Frontal cortex (tissue), 4 donors: ENCODE data around the gene TK2. TPM values are rescaled to one million over a fixed set of nuclear protein-coding genes. Genes with fewer than 3 reads are reported as not detected.
"Not testable (repeated sequence)": the region's sequence is repeated elsewhere in the genome, so short reads cannot be mapped to it uniquely, and the experiment has no call there.

Experiments used
- DNase-seq, 2 donors: peaks; one replicate each; pipeline ENCODE4 v3.0.0; 2012; ENCODE audit warnings: low spot score in 2 of 2
- FAIRE-seq: peaks from 2 replicates; lab custom pipeline; 2012; peaks lifted over from hg19 to GRCh38; lab: Jason Lieb, UNC
- total RNA-seq: library from RNA; depleted of rRNA; stranded (reverse); fragments of >200 nt; gene quantifications from one replicate; pipeline ENCODE4 v1.2.3, GENCODE V29; 2014
- donor health status: control.
- donor health status: control.
- donor health status: control.

The TK2 gene
- total RNA-seq, 1 donor from 2014 or later = 20.0 TPM

DNA sequence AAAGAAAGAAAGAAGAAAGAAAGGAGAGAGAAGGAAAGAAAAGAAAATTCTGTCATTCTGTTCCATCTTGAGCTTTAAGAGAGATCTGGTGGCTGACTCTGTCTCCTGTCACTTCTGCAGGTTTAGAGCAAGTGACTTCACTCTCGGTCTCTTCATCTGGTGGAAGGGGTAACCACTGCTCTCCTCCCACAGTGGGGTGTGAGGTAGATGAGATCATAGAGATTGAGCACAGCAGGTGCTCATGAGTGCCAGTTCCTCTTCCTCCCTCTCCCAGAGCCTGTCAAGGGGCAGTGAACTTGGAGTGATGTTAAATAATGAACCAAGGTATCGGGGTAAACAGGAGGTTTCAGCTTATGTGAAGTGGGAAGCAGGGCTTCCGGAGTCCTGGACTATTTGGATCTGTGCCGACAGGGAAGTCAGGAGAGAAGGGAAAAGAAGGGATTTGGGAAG is 75.1 kb downstream of the TK2 start:
- FAIRE-seq = no peak
- DNase-seq = no peak

DNA sequence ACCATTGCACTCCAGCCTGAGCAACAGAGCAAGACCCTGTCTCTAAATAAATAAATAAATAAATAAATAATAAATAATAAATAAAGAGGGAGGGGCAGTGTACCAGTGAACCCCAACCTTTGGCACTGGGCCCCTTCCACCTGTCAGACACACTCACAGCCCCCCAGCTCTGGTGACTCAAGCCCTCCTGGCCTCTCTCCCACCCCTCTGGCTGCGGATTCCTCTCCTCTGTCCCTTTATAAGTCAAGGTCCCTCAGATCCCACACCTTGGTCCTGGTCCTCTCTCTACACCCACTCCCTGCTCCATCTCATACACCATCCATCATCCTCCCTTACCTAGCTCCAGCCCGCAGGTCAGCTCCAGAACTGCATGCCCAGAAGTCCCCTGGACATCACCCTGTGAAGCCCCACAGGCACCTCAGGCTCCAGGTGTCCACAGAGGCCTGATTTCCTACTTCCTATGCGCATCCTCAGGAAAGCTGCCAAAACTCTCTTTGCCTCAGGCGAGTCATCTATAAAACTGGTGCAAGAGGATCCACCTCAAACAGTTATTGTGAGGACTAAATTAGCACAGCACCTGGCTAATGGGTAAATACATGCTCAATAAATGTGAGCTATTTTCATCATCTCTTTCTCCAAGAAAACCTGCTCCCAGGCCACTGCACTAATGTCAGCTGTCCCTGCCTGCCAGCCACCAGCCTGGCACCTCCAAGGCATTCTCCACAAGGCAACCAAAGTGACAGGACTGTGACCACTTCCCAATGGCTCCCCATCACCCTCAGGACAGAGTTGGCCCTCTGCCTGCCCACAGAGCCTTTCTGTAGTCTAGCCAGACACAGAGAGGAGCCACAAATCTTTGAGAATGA is 76.0 kb downstream of the TK2 start:
- DNase-seq = no peak
- FAIRE-seq = no peak

DNA sequence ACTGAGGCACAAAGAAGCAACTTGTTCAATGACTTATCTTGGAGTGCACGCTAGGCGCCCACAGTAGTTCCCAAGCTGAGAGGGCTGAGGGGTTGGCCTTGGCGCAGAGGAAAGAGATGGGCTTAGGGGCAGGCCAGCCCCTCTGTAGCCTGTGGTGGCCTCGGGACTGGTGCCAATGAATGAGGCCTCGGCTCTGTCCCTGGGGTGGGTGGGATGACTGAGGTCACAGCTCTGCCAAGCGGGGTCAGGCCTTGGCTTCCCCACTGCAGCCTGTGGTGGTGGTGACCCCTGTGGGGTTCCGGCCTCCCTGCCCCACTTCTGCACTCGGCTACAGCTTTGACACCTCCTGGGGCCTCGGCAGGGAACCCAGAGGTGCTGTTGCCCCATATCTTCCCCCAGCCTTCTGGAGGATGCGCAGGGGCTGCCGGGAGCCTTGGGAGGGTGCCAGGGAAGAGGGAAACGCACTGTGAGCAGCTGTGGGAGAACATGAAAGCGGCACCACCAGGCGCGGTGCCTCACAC is 76.8 kb downstream of the TK2 start:
- no peak for DNase-seq
- no peak for FAIRE-seq

DNA sequence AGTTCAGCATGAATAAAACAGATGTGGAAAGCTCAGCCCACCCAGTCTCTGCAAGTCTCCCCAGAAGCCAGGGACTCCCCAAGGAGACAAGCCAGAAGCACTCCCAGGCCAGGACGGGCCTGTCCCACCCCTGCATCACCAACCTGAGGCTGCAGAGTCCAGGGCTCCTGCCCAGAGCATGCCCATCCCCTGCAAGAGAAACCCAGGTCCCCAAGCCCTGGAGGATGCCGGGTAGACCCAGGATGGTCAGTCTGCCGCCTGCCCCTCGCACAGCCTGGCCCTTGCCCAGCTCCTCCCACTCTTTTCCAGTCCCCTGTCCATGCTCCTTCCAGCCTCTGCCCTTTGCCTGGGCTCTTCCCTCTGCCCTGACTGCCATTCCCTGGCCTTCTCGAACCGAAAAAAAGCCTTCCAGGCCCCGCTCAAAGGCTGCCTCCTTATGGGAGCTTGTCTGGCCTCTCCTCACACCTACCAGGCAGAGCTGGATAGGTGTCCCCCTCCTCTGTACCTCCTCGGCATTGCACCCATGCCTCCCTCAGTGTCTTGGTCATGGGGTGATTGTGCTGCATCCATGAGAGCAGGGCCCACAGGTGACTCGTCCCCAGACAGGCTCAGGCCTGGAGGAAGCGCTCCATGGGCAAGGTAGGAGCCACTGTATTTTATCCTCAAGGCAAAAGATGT is 78.1 kb downstream of the TK2 start:
- DNase-seq (no peak), FAIRE-seq (no peak)

DNA sequence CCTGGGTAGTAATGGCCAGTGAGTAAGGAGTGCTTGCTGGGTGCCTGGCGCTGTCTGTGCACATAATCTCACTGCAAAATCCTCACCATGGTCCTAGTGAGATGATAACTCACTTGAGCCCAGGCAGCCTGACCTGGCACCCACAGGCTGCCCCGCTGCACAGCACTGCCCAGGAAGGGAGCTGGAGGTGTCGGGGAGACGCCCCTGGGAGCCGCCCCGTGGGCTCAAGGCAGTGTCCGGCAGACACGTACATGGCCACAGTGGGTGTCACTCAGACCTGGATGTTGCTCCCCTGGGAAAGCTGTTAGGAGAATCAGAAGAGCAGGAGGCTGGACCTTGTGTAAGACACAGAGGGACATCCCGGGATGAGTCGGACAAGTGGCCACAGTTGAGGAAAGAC is 78.7 kb downstream of the TK2 start:
- FAIRE-seq (no peak), DNase-seq (no peak)

DNA sequence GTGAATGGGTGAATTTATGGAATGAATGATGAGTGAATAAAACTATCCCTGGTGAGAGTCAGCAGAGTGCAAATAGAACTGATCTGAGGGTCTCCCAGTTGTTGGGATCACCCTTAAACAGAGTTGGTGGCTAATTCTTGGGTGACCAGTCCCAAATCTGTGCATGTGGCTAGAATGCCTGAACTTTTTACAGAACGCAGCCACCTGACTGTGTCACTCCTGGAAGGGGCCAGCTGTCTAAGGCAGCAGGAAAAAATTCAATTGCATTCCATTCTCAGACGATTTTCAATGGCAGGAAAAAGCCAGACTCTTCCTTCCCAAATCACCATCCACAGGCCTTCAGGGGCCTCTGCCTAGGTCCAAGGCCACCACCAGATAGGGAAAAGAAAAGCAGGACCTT is 79.4 kb downstream of the TK2 start:
- no peak for FAIRE-seq
- DNase-seq = no peak

DNA sequence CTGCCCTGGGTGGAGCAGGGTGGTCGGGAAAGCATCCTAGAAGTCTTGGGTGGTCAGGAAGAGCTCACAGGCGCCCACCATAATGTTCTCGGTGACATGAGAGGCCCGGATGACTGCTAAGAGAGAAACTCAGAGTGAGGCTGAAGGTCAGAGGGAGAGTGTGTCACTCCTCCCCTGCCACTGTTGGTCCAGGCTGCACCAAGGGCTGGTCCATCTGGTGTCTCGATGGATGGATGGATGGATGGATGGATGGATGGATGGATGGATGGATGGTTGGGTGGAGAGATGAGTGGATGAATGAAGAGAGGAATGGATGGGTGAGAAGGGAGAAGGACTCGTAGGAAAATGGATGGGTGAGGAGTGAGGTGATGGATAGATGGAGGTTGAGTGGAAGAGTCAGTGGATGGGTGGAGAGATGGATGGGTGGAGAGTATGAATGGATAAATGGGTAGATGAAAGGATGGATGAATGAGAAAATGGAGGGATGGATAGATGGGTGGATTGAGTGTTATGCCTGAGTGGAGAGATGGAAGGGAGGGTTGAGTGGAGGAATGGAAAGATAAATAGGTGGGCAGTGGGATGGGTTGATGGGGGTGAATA is 79.9 kb downstream of the TK2 start:
- no peak for DNase-seq
- no peak for FAIRE-seq

DNA sequence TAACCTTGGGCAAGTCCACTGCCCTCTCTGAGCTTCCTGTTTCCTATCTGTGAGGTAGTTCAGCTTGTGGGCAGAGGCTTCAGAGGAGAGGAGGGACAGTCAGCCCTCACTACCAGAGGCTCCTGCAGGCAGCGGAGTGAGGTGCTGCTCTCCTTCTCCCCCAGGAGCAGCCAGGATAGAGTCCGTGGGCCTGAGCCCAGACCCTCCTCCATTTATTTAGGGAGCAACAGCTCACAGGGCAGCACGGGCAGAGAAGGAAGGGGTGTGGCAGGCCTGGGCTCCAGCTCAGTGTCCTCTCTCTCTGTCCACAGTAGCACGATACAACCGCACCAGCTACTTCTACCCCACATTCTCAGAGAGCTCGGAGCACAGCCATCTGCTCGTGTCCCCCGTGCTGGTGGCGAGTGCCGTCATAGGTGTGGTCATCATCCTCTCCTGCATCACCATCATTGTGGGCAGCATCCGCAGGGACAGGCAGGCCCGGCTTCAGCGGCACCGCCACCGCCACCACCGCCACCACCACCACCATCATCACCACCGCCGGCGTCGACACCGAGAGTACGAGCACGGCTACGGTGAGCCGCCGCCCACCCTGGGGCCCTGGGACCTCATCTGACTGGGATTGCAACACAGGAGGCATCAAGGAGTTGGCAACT is 80.5 kb downstream of the TK2 start:
- no peak for DNase-seq

DNA sequence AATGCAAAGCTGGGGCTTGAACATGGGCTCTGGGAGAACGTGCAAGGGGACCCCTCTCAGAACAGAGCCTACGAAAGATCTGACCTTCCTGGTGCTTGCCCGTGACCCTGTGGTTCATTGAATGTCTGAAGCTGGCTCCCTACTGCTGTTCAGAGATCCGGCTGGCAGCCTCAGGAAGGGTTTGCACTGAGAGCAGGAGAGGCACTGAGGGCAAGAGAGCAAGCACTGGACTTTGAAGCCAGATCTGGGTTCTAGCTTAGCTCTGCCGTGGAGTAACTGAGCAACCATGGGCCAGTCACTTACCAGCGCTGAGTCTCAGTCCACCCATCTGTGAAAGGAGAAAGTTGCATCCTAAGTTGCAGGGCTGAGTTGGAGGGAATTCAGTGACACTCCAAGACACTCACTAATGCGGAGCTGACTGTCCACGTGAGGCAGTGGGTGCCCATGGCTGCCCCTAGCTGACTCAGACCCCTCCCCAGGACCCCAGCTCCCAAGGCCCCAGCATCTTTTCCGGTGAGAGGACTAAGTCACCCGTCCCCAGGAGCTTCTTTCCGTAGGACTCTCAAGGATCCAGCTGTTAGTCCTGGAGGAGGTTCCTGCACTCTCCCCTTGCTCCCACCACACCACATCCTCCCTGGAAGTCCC is 81.5 kb downstream of the TK2 start:
- FAIRE-seq = no peak
- no peak for DNase-seq

More for the DNA sequence above, 80.5 kb downstream of the TK2 start:
- no peak for FAIRE-seq

DNA sequence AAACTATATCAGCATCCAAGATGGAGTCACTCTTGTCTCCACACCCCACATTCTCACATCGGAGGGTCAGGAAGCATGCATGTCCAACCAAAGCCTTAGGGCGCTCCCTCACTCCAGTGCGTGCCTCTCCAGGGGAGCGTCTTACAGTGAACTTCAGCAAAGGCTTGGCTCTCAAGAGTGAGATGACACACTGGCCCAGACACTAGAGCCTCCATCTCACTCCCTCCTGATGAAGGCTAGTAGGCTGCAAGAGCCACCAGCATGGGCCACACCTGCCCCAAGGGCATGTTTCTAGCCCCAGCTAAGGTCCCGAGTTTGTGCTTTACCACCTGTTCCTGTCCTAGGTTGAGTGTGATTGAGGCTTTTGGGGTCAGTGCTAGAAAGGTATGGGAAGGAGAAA is 82.3 kb downstream of the TK2 start:
- no peak for DNase-seq
- FAIRE-seq = no peak

DNA sequence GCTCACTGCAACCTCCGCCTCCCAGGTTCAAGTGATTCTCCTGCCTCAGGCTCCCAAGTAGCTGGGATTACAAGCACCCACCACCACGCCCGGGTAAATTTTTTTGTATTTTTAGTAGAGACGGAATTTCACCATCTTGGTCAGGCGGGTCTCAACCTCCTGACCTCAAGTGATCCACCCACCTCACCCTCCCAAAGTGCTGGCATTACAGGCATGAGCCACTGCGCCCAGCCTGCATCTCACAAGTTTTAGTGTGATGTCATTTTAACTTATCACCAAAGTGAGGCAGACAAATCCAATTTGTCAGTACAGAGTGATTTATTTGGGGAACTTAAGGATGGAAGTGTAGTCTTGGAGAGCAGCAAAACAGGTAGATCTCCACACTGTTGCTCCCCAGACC is 83.3 kb downstream of the TK2 start:
- FAIRE-seq, DNase-seq: not testable (repeated sequence)

DNA sequence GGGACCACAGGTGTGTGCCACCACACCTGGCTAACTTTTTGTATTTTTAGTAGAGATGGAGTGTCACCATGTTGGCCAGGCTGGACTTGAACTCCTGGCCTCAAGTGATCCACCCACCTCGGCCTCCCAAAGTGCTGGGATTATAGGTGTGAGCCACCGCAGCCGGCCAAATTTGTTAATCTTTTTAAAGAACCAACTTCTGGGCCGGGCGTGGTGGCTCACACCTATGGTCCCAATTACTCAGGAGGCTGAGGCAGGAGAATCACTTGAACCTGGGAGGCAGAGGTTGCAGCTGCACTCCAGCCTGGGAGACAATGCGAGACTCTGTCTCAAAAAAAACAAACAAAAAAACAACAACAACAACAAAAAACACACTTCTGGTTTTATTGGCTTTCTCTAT is 84.0 kb downstream of the TK2 start:
- not testable (repeated sequence) for DNase-seq, FAIRE-seq

DNA sequence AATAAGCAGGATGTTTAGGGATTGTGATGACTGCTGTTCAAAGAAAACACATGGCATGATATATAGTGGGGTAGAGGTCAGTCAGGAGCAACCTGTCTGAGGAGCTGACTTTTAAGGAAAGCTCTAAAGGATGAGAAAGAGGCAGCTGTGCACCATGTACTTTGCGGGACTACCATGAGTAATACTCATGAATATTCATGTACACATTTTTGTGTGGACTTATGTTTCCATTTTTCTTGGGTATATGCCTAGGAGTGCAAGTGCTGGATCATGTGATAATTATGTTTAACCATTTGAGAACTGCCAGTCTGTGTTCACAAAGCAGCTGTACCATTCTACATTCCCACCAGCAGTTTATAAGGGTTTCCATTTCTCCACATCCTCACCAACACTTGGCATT is 87.0 kb downstream of the TK2 start:
- DNase-seq (no peak), FAIRE-seq (no peak)

DNA sequence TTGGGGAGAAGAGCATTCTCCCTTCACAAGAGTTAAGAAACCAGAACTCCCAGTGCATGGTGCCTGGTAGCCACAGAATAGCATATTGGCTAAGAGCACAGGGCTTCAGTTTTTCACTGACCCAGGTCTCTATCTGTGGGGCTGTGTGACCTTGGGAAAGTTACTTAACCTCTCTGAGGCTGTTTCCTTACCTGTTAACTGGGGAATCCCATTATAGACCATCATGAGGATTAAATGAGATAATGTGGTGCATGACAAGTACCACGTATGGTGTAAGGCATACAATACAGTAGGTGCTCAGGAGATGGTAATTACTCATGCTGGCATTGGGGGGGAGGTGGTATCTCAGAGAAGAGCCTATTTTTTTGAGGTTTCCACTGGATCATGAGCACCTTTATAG is 89.2 kb downstream of the TK2 start:
- DNase-seq (no peak), FAIRE-seq (no peak)

DNA sequence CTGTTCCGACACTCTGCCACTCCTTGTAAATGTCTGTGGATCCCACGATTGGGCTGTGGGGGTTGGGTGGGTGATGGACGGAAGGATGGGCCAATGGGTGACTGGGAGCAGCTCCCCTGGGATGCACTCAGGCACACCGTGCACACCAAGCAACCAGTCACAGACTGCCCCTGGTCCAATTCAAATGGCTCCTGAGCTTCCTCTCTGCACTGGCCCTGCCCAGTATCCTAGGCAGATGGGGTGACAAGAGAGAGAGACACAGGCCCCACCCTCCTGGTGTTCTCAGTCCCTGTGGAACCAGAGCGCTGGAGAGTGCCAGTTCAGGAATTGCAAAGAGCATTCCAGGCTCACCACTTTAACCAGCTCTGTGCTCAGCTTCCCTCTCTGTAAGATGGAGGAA is 90.0 kb downstream of the TK2 start:
- no peak for FAIRE-seq
- DNase-seq = no peak

DNA sequence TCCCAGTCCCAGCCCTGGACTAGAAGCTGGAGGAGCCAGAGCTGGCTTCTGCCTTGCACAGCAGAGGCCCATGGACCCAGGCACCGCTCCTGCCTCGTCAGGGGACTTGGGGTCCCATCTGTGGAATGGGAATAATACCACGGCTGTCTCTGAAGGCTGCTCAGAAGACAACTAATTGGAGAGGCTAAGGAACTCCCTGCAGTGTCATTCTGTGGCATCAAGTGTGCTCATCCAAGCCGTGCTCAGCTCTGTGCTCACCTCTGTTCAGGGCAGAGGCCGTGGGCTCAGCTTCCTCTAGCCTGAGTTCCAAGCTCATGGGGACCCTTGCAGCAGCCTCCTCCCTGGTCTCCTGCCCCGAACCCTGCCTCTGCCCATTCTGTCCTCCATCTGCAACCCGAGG is 91.1 kb downstream of the TK2 start:
- FAIRE-seq = no peak
- no peak for DNase-seq

DNA sequence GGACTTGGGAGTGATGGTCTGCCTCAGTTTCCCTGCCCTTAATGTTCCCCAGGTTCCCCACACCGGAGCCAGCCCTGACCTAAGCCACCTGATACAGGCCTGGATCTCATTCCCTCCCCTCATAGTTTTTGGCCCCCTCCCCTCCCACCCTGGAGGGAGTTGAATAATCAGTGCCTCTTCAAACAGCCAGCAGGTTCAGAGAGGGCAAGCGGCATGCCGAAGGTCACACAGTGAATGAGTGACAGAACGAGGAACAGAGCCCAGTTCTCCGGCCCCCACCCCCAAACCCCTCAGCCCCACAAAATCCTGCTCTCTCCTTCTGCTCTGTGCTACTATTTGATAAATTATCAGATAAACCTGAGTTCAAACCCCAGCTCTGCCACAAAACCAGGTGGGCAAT is 91.6 kb downstream of the TK2 start:
- no peak for DNase-seq
- no peak for FAIRE-seq
